ENCODE measurements around the gene TEX9. TPM values are rescaled to one million over a fixed set of nuclear protein-coding genes. Genes with fewer than 3 reads are reported as not detected.

The TEX9 gene
- total RNA-seq, 1 donor from 2014 or later, result 31.3 TPM

DNA sequence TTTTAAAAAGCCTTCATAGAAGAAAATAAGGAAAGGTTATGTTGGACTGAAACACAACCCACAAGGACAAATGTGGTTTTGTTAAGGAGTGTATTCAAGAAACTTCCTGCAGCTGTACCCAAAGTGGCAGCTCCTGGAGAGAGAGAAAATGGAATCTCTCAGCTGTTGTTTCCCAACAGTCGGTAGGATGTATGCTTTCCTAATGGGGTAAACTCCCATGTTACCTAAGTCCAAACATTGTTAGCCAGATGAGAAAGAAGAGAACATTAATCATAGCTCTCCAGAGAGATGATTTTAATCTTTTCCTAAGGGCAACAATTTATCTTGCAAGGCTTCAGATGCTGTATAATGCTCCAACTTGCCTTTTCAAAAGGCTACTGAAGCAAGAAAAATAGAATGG, 22.6 kb upstream of the TEX9 start:
- TF ChIP-seq, protein P1, sequence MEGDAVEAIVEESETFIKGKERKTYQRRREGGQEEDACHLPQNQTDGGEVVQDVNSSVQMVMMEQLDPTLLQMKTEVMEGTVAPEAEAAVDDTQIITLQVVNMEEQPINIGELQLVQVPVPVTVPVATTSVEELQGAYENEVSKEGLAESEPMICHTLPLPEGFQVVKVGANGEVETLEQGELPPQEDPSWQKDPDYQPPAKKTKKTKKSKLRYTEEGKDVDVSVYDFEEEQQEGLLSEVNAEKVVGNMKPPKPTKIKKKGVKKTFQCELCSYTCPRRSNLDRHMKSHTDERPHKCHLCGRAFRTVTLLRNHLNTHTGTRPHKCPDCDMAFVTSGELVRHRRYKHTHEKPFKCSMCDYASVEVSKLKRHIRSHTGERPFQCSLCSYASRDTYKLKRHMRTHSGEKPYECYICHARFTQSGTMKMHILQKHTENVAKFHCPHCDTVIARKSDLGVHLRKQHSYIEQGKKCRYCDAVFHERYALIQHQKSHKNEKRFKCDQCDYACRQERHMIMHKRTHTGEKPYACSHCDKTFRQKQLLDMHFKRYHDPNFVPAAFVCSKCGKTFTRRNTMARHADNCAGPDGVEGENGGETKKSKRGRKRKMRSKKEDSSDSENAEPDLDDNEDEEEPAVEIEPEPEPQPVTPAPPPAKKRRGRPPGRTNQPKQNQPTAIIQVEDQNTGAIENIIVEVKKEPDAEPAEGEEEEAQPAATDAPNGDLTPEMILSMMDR (IDR thresholded peaks at IDR 0.05), result no peak
- H3K4me1 Mint-ChIP-seq, result no peaks in the 10 kb centered on the region
- no peak overlapping the region for H3K4me3 Mint-ChIP-seq
- no peak for DNase-seq
- H3K9me3 Mint-ChIP-seq, result no peaks in the 10 kb centered on the region
- H3K36me3 Mint-ChIP-seq (ENCODE audit: low read depth), result no peaks in the 10 kb centered on the region
- POLR2A ChIA-PET, result interaction anchor here (0.6 kb wide), 1 partner anchor 195 kb away, joined by 3 read pairs; no protein-coding TSS in a partner anchor
- ATAC-seq (ENCODE audit: low read depth), result no peak
- no peak overlapping the region for H3K27ac Mint-ChIP-seq
- intact Hi-C loops (cut with micrococcal nuclease), result no loop called here
- CTCF ChIA-PET, result no interaction called here
- H3K27me3 Mint-ChIP-seq, result no peaks in the 10 kb centered on the region

DNA sequence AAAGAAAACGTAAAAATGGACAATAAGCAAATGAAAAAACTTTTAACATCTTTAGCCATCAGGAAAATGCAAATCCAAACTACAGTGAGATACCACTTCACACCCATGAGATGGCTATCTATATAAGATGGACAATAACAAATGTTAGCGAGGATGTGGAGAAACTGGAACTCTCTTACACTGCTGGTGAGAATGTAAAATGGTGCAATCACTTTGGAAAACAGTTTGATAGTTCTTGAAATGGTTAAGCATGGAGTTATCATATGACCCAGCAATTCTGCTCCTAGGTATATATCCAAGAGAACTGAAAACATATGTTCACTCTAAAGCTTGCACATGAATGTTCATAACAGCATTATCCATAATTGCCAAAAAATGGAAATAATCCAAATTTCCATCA, 21.3 kb upstream of the TEX9 start:
- H3K4me3 Mint-ChIP-seq, result no peak overlapping the region
- H3K36me3 Mint-ChIP-seq (ENCODE audit: low read depth), result no peaks in the 10 kb centered on the region
- TF ChIP-seq, protein P1 (IDR thresholded peaks at IDR 0.05), result no peak
- intact Hi-C loops (cut with micrococcal nuclease), result no loop called here
- ChIA-PET POLR2A (no interaction called here), CTCF (no interaction called here)
- no peaks in the 10 kb centered on the region for H3K9me3 Mint-ChIP-seq
- no peaks in the 10 kb centered on the region for H3K27me3 Mint-ChIP-seq
- no peak for DNase-seq
- no peaks in the 10 kb centered on the region for H3K4me1 Mint-ChIP-seq
- no peak overlapping the region for H3K27ac Mint-ChIP-seq
- ATAC-seq (ENCODE audit: low read depth), result no peak

DNA sequence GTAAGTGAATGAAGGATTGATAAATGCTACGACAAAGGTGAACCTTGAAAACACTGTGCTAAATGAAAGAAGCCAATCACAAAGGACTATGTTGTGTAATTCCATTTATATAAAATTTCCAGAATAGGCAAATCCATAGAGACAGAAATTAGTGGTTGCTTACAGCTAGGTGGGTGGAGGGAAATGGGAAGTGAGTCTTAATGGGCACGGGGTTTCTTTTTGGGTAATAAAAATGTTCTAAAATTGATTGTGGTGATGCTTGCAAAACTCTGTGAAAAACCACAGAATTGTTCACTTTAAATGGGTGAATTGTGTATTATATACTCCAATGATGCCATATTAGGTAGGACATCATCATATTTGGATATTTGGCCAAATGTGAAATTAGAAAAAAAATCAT, 20.9 kb upstream of the TEX9 start:
- ChIA-PET POLR2A (no interaction called here), CTCF (no interaction called here)
- DNase-seq (no peak), ATAC-seq (ENCODE audit: low read depth) (no peak)
- TF ChIP-seq, protein P1 (IDR thresholded peaks at IDR 0.05), result no peak
- no peaks in the 10 kb centered on the region for H3K4me1 Mint-ChIP-seq
- H3K27me3 Mint-ChIP-seq, result no peaks in the 10 kb centered on the region
- H3K4me3 Mint-ChIP-seq, result no peak overlapping the region
- intact Hi-C loops (cut with micrococcal nuclease), result no loop called here
- no peaks in the 10 kb centered on the region for H3K9me3 Mint-ChIP-seq
- no peaks in the 10 kb centered on the region for H3K36me3 Mint-ChIP-seq (ENCODE audit: low read depth)
- no peak overlapping the region for H3K27ac Mint-ChIP-seq

DNA sequence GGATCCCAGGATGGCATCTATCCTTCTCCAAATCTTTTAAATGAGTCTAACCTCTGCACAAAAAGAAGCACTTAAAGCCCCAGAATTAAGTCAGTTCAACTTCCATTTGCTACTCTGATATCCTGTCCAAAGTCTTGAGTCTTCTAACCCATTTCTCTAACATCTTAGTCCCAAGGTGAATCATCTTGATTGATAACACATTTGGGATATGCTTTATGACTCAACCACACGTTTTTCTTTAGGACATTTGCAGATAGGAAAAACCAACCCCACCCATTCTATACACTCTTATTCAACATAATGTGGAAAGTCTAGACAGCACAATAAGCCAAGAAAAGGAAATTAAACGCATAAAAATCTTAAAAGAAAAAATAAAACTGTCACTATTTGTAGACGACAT, 18.8 kb upstream of the TEX9 start:
- intact Hi-C loops (cut with micrococcal nuclease), result no loop called here
- CTCF ChIA-PET, result no interaction called here
- ATAC-seq (ENCODE audit: low read depth) (no peak), DNase-seq (no peak)
- Mint-ChIP-seq H3K27me3 (no peaks in the 10 kb centered on the region), H3K4me1 (no peaks in the 10 kb centered on the region), H3K36me3 (ENCODE audit: low read depth) (no peaks in the 10 kb centered on the region), H3K4me3 (no peak overlapping the region), H3K9me3 (no peaks in the 10 kb centered on the region), H3K27ac (no peak overlapping the region)
- TF ChIP-seq, protein P1 (IDR thresholded peaks at IDR 0.05), result no peak
- POLR2A ChIA-PET, result no interaction called here

DNA sequence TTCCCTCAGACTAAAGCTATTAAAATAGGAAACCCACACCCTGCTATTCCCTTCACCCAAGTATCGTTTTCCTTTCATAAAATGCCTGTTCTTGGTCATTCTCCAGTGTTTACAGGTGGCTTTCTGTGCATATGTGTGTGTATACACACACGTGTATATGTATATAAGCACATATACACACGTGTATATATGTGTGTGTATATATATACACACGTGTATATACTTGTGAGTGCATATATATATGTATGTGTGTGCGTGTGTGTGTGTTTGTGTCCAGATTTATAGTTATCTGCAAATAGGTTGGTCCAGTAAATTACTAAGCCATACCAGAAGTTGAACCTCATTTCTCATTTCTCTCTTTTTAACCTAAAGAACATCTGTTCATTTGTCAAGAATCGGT, 15.7 kb upstream of the TEX9 start:
- TF ChIP-seq, protein P1 (IDR thresholded peaks at IDR 0.05), result no peak
- ATAC-seq (ENCODE audit: low read depth) (no peak), DNase-seq (no peak)
- CTCF ChIA-PET, result no interaction called here
- no peaks in the 10 kb centered on the region for H3K36me3 Mint-ChIP-seq (ENCODE audit: low read depth)
- intact Hi-C loops (cut with micrococcal nuclease), result no loop called here
- no peaks in the 10 kb centered on the region for H3K27me3 Mint-ChIP-seq
- no peaks in the 10 kb centered on the region for H3K9me3 Mint-ChIP-seq
- H3K4me1 Mint-ChIP-seq, result no peaks in the 10 kb centered on the region
- POLR2A ChIA-PET, result no interaction called here
- H3K4me3 Mint-ChIP-seq, result no peak overlapping the region
- no peak overlapping the region for H3K27ac Mint-ChIP-seq
